M059J (cell line): ENCODE measurements around the gene EMID1. TPM values are rescaled to one million over a fixed set of nuclear protein-coding genes. Genes with fewer than 3 reads are reported as not detected.

ENCODE experiments used
- total RNA-seq: library from RNA; depleted of rRNA; stranded (reverse); fragments of >200 nt; shearing (Covaris generic); gene quantifications from 2 replicates; pipeline ENCODE4 v1.2.3, GENCODE V29; 2014; rRNA removed

The EMID1 gene
- total RNA-seq, 1 experiment from 2014 or later = 0.07 TPM

Other genes starting within 250 kb of the EMID1 start
- gene C22orf31, start 144.1 kb upstream of the EMID1 start, total RNA-seq = not detected in 2 replicates
- gene KREMEN1, start 132.9 kb upstream of the EMID1 start, total RNA-seq = 3.7 and 6.8 TPM in 2 replicates
- gene RHBDD3, start 62.1 kb downstream of the EMID1 start, total RNA-seq = 17.7 and 33.1 TPM in 2 replicates
- 179 and 188 TPM in 2 replicates for gene EWSR1, start 62.4 kb downstream of the EMID1 start, total RNA-seq
- gene GAS2L1, start 100.8 kb downstream of the EMID1 start, total RNA-seq = 10.2 and 17.2 TPM in 2 replicates
- gene RASL10A, start 109.8 kb downstream of the EMID1 start, total RNA-seq = 0.07 TPM in 1 of 2 replicates, not detected in the other
- gene AP1B1, start 182.7 kb downstream of the EMID1 start, total RNA-seq = 33.8 and 65.6 TPM in 2 replicates
- not detected in 2 replicates for gene RFPL1, start 232.7 kb downstream of the EMID1 start, total RNA-seq